Activated naive CD8-positive, alpha-beta T cell treated with anti-CD3 and anti-CD28 coated beads, Interleukin-2, amount 10 ng/mL, durations not matched to agents 7 days and 5 days (primary cell): Measurements from ENCODE around the gene NFASC. TPM values are rescaled to one million over a fixed set of nuclear protein-coding genes. Genes with fewer than 3 reads are reported as not detected.

Source experiments
- ATAC-seq: fragments of 150-1000 bp; cut with Tn5 transposase; one replicate; pipeline ENCODE4 v1.10.0; 2021; ENCODE audit warnings: low read depth, moderate library complexity
- POLR2A ChIA-PET: fragments of 350-600 bp; sonication (Branson Sonifier 250); formaldehyde crosslinking; loops from one replicate; lab custom pipeline; 2021; ENCODE audit warnings: antibody characterized with exemption; lab: Charles Lee
- DNase-seq: peaks from one replicate; pipeline ENCODE4 v3.0.0; 2021
- H3K27ac Mint-ChIP-seq: one replicate; pipeline ENCODE4 v1.8.0; 2022; ENCODE audit warnings: mild to moderate bottlenecking, mixed read lengths
- H3K27me3 Mint-ChIP-seq: one replicate; pipeline ENCODE4 v1.8.0; 2022; ENCODE audit warnings: mild to moderate bottlenecking, moderate library complexity, mixed read lengths
- H3K36me3 Mint-ChIP-seq: one replicate; pipeline ENCODE4 v1.8.0; 2021; ENCODE audit warnings: mild to moderate bottlenecking, mixed read lengths
- H3K4me1 Mint-ChIP-seq: one replicate; pipeline ENCODE4 v1.8.0; 2021; ENCODE audit warnings: mixed read lengths
- H3K4me3 Mint-ChIP-seq: one replicate; pipeline ENCODE4 v1.8.0; 2022; ENCODE audit warnings: mild to moderate bottlenecking, moderate library complexity, mixed read lengths
- H3K9me3 Mint-ChIP-seq: one replicate; pipeline ENCODE4 v1.8.0; 2021; ENCODE audit warnings: mixed read lengths
- total RNA-seq, 2 experiments: library from RNA; stranded (reverse); gene quantifications; one replicate each; pipeline ENCODE4 v1.2.3, GENCODE V29; 2021

NFASC gene
- total RNA-seq, 2 experiments from 2014 or later, result 0.14 to 0.31 TPM

GRCh38 chr1:204867666-204868339 lies 2.9 kb upstream of the NFASC start:
- POLR2A ChIA-PET, result no interaction called here
- H3K27me3 Mint-ChIP-seq, result peaks cover 15% of the 10 kb centered on the region
- no peak overlapping the region for H3K27ac Mint-ChIP-seq
- H3K4me3 Mint-ChIP-seq, result no peak overlapping the region
- DNase-seq (no peak), ATAC-seq (no peak)
- peaks cover 1% of the 10 kb centered on the region for H3K4me1 Mint-ChIP-seq
- H3K36me3 Mint-ChIP-seq, result no peaks in the 10 kb centered on the region
- no peaks in the 10 kb centered on the region for H3K9me3 Mint-ChIP-seq

GRCh38 chr1:204868340-204868700 lies 2.3 kb upstream of the NFASC start:
- no peaks in the 10 kb centered on the region for H3K9me3 Mint-ChIP-seq

GRCh38 chr1:204869097-204869496 lies 1.6 kb upstream of the NFASC start:
- ATAC-seq (no peak), DNase-seq (no peak)
- Mint-ChIP-seq H3K4me1 (peaks cover 1% of the 10 kb centered on the region), H3K9me3 (no peaks in the 10 kb centered on the region), H3K27me3 (peaks cover 9% of the 10 kb centered on the region), H3K27ac (no peak overlapping the region), H3K4me3 (no peak overlapping the region), H3K36me3 (no peaks in the 10 kb centered on the region)
- POLR2A ChIA-PET, result no interaction called here

More at GRCh38 chr1:204868340-204868700, 2.3 kb upstream of the NFASC start:
- ATAC-seq, result no peak
- Mint-ChIP-seq H3K4me3 (no peak overlapping the region), H3K4me1 (peaks cover 1% of the 10 kb centered on the region), H3K27ac (no peak overlapping the region), H3K36me3 (no peaks in the 10 kb centered on the region), H3K27me3 (peaks cover 11% of the 10 kb centered on the region)
- POLR2A ChIA-PET, result no interaction called here
- no peak for DNase-seq

DNA sequence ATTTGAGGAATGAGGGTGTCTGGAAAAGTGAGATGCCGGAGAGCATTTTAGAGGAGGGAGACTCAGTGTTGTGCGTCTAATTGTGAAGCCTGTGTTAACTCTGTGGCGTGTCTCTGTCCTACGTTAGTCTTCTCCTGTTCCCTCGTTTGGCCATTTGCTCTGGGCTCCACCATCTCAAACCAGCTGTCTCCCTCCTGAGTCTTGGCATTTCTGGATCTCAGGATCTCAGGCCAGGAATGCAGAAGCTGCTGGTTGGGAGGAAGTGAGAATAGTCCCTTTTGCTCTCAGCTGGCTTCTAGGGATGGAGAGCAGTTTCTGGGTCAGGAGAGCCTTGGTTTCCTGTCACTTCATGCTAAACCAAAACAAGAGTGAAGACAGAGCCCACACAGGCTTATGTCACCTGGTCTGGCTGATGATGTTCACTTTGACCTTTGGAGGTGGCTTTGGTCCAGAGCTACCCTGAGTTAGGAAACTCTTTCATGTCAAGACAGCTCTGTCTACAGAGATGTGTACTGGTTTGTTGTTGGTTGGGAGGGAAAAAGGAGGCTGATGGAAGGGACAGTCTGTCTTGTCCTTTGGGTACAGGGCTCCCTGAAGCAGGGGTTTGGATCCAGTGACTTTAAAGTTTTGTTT lies 859 bp downstream of the NFASC start:
- POLR2A ChIA-PET, result no interaction called here
- ATAC-seq (no peak), DNase-seq (no peak)
- peaks cover 1% of the 10 kb centered on the region for H3K4me1 Mint-ChIP-seq
- H3K27ac Mint-ChIP-seq, result no peak overlapping the region
- no peak overlapping the region for H3K4me3 Mint-ChIP-seq
- H3K27me3 Mint-ChIP-seq, result peaks cover 6% of the 10 kb centered on the region
- no peaks in the 10 kb centered on the region for H3K36me3 Mint-ChIP-seq
- H3K9me3 Mint-ChIP-seq, result no peaks in the 10 kb centered on the region

DNA sequence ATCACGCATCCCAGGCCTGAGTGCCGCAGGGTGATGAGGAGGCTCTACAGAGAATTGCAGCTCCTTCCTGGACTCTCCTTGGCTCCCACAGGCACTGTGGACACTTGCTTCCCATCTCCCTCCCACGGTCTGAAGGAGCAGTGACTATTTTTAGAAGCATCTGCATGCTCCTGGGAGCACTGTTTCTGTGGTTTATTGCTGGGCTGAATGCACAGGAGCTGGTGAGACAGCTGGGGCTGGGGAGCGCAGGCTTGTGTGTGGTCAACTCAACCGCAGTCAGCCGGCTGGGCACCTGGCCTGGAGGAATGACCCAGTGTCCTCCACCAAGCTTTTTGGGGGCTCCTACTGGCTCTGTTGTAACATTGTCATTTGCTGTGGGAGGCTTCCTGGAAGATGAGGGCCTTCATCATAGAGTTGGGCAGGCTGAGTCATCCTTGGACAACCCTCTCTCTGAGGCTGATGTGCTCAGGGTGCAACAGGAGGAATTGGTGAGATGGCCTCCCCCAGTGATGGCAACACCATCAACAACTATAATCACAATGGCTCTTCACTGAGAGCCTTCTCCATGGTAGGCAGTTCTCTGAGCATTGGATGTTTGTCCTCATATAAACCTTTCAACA lies 1.7 kb downstream of the NFASC start:
- Mint-ChIP-seq H3K27ac (no peak overlapping the region), H3K4me1 (peaks cover 1% of the 10 kb centered on the region), H3K9me3 (no peaks in the 10 kb centered on the region), H3K27me3 (peaks cover 5% of the 10 kb centered on the region), H3K4me3 (no peak overlapping the region), H3K36me3 (no peaks in the 10 kb centered on the region)
- DNase-seq (no peak), ATAC-seq (no peak)
- POLR2A ChIA-PET, result no interaction called here

GRCh38 chr1:204873176-204873575 lies 2.5 kb downstream of the NFASC start:
- Mint-ChIP-seq H3K27me3 (peaks cover 10% of the 10 kb centered on the region), H3K9me3 (no peaks in the 10 kb centered on the region), H3K4me1 (peaks cover 1% of the 10 kb centered on the region), H3K4me3 (no peak overlapping the region), H3K27ac (no peak overlapping the region), H3K36me3 (no peaks in the 10 kb centered on the region)
- DNase-seq (no peak), ATAC-seq (no peak)
- POLR2A ChIA-PET, result no interaction called here

GRCh38 chr1:204873714-204874113 lies 3.1 kb downstream of the NFASC start:
- Mint-ChIP-seq H3K4me1 (peaks cover 1% of the 10 kb centered on the region), H3K27ac (no peak overlapping the region), H3K36me3 (no peaks in the 10 kb centered on the region), H3K27me3 (peaks cover 14% of the 10 kb centered on the region), H3K9me3 (no peaks in the 10 kb centered on the region), H3K4me3 (no peak overlapping the region)
- POLR2A ChIA-PET, result no interaction called here
- DNase-seq (no peak), ATAC-seq (no peak)

DNA sequence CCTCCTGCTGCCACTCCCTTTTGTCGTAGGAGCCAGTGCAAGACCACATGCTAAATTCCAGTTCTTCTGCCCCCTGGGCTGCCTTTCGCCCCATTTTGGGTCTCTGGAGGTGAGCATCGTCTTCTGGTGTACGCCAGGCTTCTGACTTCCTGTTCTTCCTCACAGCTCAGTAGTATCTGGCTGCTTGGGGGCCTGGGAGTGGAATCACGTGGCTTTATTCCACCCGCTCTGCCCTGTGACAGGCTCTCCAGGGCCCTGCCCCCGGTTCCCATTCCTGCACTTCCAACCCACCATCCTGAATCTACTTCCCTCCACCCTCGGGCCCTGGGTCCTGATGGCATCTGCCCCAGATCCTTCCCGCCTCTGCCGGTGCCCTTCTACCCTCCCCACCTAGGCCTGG lies 3.6 kb downstream of the NFASC start:
- POLR2A ChIA-PET, result no interaction called here
- no peak for DNase-seq
- Mint-ChIP-seq H3K4me1 (peaks cover 1% of the 10 kb centered on the region), H3K9me3 (no peaks in the 10 kb centered on the region), H3K27me3 (peaks cover 20% of the 10 kb centered on the region), H3K4me3 (no peak overlapping the region), H3K36me3 (no peaks in the 10 kb centered on the region), H3K27ac (no peak overlapping the region)
- no peak for ATAC-seq

DNA sequence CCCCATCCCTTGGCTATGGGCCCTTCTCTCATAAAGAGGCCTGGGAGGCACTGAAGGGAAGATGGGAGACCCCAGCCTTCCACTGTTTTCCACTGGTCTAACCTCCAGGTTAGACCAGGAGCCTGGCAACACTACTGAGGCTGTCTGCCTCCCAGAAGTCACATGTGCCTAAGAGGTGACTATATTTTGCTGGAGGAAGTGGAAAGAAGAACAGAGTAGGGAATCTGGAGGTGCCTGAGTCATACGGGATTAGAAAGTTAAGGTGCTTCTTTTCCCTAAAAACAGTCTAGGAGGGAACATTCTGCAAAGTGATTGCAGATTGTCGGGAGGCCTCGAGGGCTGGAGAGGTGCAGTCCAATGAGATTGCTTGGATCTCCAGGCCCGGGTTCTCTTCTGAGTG lies 4.6 kb downstream of the NFASC start:
- Mint-ChIP-seq H3K36me3 (no peaks in the 10 kb centered on the region), H3K27me3 (peaks cover 25% of the 10 kb centered on the region), H3K4me3 (no peak overlapping the region), H3K4me1 (peaks cover 1% of the 10 kb centered on the region), H3K27ac (no peak overlapping the region), H3K9me3 (no peaks in the 10 kb centered on the region)
- POLR2A ChIA-PET, result no interaction called here
- ATAC-seq, result no peak
- no peak for DNase-seq

- H3K9me3 Mint-ChIP-seq, result no peaks in the 10 kb centered on the region
- no peaks in the 10 kb centered on the region for H3K36me3 Mint-ChIP-seq
- H3K4me1 Mint-ChIP-seq, result no peaks in the 10 kb centered on the region
- H3K27me3 Mint-ChIP-seq, result peaks cover 29% of the 10 kb centered on the region
- POLR2A ChIA-PET, result no interaction called here
- DNase-seq (no peak), ATAC-seq (no peak)
- no peak overlapping the region for H3K4me3 Mint-ChIP-seq
- no peak overlapping the region for H3K27ac Mint-ChIP-seq
Measured at GRCh38 chr1:204878621-204879234, 8.1 kb downstream of the NFASC start.

DNA sequence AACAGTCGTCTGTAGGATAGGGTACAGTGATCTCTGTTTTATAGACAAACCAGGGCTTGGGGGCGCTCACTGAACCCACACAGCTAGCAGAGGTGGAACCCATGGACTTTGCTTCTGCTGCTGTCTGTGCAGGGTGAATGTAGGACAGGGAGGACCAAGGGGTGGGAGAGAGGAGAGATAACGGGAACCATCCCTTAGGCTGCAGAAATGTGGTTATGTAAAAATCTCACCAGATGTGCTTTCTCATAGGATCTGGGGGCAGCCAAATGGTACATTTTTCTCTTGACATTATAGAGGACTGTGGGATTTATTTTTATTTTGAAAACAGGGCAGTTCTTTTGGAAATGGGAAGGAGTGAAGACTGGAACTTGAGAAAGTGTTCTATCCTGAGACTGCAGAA lies 8.7 kb downstream of the NFASC start:
- DNase-seq (no peak), ATAC-seq (no peak)
- Mint-ChIP-seq H3K4me3 (no peak overlapping the region), H3K27me3 (peaks cover 29% of the 10 kb centered on the region), H3K27ac (no peak overlapping the region), H3K9me3 (no peaks in the 10 kb centered on the region), H3K36me3 (no peaks in the 10 kb centered on the region), H3K4me1 (no peaks in the 10 kb centered on the region)
- POLR2A ChIA-PET, result no interaction called here

DNA sequence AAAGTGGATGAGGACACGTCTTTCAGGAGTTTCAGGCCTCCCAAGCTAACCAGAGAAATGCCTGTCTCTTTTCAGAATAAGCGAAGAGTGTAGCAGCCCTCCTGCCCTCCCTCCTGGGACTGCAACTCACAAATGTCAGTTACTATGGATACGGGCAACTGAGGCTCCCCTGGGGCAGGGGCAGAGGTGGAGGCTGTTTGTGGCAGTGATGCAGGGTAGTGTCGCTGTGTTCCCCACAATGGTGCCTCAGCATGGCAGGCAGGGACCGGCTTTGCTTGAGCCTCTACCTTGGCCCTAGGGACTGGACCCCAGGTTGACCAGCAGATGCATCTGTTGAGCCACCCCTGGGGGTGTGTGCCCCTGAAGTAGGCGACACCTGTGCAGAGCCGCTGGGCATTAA lies 10.2 kb downstream of the NFASC start:
- Mint-ChIP-seq H3K9me3 (no peaks in the 10 kb centered on the region), H3K27ac (no peak overlapping the region), H3K27me3 (peaks cover 29% of the 10 kb centered on the region), H3K4me3 (no peak overlapping the region), H3K4me1 (no peaks in the 10 kb centered on the region), H3K36me3 (no peaks in the 10 kb centered on the region)
- POLR2A ChIA-PET, result no interaction called here
- DNase-seq (no peak), ATAC-seq (no peak)

DNA sequence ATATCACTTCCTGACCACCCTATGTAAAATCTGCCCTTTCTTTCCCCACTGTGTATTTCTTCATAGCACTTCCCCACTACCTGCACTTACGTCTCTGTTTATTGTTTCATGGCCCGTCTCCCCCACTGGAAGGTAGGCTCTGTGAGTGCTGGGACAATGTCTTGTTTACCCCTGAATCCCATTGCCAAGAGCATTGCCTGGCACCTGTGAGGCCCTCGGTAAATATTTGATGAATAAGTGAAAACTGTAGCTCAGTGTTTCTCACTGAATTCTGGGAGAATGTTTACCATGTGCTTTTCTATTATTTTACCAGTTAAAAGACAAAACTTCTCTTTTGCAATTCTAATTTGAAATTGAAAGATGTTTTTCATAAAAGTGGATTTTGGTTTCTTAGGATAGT lies 11.8 kb downstream of the NFASC start:
- H3K27ac Mint-ChIP-seq, result no peak overlapping the region
- H3K9me3 Mint-ChIP-seq, result no peaks in the 10 kb centered on the region
- POLR2A ChIA-PET, result no interaction called here
- no peaks in the 10 kb centered on the region for H3K36me3 Mint-ChIP-seq
- H3K27me3 Mint-ChIP-seq, result peaks cover 25% of the 10 kb centered on the region
- H3K4me3 Mint-ChIP-seq, result no peak overlapping the region
- no peaks in the 10 kb centered on the region for H3K4me1 Mint-ChIP-seq
- ATAC-seq (no peak), DNase-seq (no peak)

DNA sequence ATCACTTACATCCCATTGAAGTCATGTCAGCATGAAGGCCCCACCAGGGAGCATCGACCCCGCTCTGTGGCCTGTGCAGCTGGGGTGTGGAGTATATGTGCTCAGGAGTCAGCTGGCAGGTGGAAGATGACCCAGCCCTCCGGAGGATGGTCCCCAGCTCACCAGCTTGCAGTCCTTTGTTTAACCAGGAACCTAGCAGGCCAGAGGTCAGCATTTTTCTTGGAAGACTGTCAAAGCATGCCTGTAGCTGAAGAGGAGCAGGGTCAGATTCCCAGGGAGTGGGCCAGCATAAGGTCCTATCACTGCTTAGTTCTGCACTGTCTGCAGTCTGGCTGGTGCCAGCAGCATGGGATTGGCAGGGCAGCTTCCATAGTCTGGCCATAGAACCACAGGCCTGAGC lies 12.7 kb downstream of the NFASC start:
- H3K9me3 Mint-ChIP-seq, result no peaks in the 10 kb centered on the region
- H3K4me3 Mint-ChIP-seq, result no peak overlapping the region
- POLR2A ChIA-PET, result no interaction called here
- peaks cover 27% of the 10 kb centered on the region for H3K27me3 Mint-ChIP-seq
- no peaks in the 10 kb centered on the region for H3K4me1 Mint-ChIP-seq
- DNase-seq, result no peak
- no peaks in the 10 kb centered on the region for H3K36me3 Mint-ChIP-seq
- no peak for ATAC-seq
- H3K27ac Mint-ChIP-seq, result no peak overlapping the region
